NCI-H82 treated with DMSO at 0.1 percent for 48 hours (cell line): ENCODE data around the gene KIF19.
"Not testable (repeated sequence)": the region's sequence is repeated elsewhere in the genome, so short reads cannot be mapped to it uniquely, and the experiment has no call there.

Experiments used
- DNase-seq: peaks from one replicate; lab custom pipeline; 2025; ENCODE audit not compliant: unreplicated experiment; lab: John Stamatoyannopoulos, UW

Gene KIF19, protein sequence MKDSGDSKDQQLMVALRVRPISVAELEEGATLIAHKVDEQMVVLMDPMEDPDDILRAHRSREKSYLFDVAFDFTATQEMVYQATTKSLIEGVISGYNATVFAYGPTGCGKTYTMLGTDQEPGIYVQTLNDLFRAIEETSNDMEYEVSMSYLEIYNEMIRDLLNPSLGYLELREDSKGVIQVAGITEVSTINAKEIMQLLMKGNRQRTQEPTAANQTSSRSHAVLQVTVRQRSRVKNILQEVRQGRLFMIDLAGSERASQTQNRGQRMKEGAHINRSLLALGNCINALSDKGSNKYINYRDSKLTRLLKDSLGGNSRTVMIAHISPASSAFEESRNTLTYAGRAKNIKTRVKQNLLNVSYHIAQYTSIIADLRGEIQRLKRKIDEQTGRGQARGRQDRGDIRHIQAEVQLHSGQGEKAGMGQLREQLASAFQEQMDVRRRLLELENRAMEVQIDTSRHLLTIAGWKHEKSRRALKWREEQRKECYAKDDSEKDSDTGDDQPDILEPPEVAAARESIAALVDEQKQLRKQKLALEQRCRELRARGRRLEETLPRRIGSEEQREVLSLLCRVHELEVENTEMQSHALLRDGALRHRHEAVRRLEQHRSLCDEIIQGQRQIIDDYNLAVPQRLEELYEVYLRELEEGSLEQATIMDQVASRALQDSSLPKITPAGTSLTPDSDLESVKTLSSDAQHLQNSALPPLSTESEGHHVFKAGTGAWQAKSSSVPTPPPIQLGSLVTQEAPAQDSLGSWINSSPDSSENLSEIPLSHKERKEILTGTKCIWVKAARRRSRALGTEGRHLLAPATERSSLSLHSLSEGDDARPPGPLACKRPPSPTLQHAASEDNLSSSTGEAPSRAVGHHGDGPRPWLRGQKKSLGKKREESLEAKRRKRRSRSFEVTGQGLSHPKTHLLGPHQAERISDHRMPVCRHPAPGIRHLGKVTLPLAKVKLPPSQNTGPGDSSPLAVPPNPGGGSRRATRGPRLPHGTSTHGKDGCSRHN

DNA sequence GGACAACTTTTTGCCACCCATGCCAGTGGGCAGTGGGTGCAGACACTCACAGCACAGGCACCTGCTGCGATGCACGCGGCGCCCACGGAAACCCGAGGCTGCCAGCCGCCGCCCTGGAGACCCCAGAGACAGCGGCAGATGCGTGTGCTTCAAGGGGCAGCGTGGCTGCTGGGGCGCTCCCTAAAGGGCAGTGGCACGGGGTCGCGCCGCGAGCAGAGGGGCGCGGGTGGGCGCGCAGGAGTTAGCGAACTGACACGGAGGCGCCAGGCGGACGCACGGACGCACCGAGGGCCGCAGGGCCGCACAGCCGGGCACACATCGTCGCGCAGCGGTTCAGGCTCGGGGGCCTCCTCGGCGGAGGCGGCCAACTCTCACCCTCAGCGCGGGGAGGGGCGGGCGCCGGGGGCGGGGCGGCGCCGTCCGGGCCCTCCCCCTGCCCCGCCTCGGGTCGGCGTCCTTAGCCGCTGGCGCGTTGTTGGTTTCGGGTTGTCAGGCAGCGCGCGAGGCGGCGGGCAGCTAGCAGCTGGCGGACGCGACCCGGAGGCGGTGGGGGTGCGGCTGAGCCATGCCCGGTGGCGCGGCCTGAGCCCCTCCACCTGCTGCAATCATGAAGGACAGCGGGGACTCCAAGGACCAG lies at the start of gene KIF19:
KIF19 (plus strand) TSS at position 484 of the 637 bp plus-strand sequence; CDS start at position 608, 124 bp downstream.
- no peak for DNase-seq

DNA sequence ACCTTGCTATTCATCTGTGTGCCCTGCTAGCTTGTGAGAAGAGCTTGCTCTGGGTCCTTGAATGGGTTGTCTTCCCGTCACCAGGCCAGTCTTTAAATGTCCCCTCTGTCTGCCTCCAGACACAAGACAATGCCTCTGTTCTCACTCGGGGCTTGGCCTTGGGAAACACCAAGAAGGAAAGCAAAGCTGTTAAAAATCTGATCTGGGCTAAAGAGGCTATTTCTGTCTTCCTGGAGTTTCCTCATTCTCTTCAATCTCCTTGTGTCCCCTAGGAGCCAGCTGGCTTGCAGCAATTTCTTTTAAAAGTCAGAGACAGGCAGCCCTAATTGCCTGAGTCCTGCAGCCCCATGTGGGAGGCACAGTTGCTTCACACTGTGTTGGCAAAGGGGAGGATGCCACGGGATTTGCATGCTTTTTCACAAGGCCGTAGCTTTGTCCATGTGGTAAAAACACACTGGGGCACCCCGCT lies 49.5 kb upstream of the KIF19 start:
- DNase-seq: no peak

DNA sequence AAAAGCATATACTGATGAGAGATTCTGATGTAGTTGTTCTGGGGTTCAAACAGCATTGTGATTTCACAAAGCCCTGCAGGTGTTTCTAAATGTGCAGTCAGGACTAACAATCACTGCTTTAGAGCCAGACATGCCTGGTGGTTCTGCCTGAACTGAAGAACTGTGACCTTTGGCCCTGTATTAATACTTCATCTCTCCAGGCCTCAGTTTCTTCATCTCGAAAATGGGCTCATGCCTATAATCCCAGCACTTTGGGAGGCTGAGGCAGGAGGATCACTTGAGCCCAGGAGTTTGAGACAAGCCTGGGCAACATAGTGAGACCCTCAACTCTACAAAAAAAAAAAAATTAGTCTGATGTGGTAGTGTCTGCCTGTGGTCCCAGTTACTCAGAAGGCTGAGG lies 48.1 kb upstream of the KIF19 start:
- DNase-seq: no peak

DNA sequence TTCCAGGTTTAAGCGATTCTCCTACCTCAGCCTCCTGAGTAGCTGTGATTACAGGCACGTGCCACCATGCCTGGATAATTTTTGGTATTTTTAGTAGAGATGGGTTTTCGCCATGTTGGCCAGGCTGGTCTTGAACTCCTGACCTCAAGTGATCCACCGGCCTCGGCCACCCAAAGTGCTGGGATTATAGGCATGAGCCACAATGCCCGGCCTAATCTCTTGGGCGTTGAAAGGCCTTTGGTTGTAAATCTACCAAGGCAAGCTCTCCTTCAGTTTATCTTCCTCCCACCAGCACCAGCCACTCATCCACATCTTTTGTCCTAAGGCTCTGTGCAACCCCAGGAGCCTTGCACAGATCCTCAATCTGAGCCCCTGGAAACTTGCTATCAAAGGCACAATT lies 46.4 kb upstream of the KIF19 start:
- not testable (repeated sequence) for DNase-seq

DNA sequence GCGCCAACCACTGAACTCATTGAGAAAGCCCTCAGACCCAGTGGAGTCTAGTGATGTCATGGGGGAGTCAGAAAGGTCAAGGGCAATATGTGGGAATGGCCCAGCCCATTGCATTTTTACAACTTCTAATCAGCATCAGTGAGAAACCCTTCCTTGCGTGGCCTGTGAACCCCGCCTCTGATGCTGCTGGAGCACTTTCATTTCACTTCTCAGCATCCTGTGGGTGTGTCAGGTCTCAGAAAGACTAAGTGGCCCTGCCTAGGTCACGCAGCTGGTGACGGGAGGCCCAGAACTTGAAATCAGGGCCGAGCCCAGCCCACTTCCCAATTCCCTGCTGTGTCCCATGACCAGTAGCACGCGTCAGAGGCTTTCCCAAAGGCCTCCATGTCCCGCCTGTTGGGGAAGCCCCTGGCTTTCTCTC lies 45.9 kb upstream of the KIF19 start:
- DNase-seq: no peak

DNA sequence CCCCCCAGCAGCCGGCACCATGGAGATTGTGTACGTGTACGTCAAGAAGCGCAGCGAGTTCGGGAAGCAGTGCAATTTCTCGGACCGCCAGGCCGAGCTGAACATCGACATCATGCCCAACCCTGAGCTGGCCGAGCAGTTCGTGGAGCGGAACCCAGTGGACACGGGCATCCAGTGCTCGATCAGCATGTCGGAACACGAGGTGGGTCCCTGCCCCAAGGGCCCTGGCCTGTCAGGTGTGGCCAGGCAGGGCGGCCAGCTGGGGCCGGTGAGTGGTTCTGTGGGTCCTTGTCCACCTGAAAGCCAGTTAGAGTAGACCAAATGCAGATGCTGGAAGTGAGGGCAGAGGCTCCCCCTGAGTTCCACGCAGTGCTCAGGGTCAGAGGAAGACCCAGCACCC lies 44.2 kb upstream of the KIF19 start:
- no peak for DNase-seq

DNA sequence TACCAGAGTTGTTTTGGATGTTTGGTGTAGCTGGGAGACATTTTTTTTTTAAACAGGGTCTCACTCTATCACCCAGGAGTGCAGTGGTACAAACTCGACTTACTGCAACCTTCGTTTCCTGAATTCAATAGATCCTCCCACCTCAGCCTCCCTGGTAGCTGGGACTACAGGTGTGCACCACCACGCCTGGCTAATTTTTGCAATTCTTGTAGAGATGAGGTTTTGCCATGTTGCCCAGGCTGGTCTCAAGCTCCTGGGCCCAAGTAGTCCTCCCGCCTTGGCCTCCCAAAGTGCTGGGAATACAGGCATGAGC lies 43.8 kb upstream of the KIF19 start:
- not testable (repeated sequence) for DNase-seq

DNA sequence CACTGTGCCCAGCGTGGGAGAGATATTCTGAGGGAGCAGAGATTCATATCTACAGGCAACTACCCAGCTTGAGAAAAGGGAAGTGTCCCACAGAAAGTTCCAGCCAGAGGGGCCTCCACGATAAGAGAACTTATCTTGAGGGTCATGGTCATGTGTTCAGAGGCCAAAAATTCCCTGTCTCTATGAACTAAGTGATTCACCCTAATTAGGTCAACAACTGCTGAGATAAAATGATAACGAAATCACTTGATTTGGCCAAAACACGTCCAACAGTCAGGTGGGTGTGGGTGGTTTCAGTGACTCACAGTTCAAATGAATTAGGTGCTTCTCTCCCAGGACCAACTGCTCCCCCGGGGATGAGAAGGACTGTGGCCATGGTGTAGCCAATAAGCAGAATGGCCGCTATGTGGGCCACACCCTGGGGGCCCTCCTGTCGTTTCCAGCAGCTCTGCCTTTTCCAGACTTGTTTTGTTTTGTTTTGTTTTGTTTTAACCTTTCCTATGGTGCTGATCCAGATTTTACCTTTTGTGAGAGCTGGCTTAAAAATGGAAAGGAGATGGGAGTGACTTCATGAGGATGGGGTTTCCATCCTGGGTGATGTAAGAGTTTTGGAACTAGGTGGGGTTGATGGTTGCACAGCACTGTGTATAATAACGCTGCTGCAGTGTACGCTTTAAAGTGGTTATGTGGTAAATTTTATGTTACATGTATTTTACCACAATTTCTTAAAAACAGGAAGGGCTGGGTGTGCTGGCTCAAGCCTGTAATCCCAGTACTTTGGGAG lies 43.2 kb upstream of the KIF19 start:
- no peak for DNase-seq

DNA sequence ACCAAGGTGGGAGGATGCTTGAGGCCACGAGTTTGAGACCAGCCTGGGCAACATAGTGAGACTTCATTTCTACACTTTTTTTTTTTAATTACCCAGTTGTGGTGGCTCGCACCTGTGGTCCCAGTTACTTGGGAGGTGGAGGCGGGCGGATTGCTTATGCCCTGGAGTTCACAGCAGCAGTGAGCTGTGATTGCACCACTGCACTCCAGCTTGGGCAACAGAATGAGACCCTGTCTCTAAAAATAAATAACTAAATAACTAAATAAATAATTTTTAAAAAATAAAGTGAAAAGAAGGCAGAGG lies 42.7 kb upstream of the KIF19 start:
- DNase-seq: no peak

DNA sequence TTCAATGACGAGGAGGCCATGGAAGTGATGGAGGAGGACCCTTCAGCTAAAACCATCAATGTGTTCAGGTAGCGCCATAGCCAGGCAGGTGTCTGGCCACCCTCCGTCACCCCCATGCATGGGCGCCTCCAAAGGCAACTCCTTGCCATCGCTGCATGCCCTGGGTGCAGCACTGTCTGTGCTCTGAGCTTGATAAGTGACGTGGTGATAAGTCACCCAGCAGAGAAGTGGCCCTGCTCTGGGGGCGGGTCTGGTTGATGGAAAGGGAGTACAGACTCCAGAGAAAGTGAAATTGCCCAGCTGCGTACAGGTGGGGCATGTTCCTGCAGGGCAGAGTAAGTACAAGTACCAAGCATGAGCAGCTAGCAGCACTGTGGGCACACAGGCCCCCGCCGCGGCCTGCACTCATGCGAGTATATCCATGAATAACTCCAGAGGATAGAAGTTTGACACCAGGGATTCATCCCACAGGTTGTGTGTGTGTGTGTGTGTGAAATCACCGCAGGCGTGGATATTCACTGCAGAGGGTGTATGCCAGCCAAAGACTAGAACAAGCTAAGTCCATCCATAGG lies 38.9 kb upstream of the KIF19 start:
- DNase-seq: no peak

DNA sequence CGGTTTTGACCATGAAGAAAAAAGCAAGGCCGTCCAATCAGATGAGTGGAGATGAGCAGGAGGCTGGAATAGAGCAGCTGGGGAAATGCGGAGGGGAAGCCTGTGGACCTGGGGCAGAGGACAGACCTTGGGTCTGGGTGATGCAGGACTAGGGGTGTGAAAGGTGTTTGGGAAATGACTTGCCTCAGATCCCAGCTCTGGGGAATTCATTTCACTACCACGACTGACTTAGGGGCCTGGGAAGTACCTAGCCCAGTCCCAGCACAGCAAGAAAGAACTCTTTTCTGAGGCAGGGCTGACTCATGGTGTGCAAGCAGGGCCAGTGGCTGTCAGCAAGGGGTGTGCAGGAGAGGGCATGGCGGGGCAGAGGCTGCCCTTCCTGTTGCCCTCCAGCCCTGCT lies 37.2 kb upstream of the KIF19 start:
- DNase-seq: no peak

DNA sequence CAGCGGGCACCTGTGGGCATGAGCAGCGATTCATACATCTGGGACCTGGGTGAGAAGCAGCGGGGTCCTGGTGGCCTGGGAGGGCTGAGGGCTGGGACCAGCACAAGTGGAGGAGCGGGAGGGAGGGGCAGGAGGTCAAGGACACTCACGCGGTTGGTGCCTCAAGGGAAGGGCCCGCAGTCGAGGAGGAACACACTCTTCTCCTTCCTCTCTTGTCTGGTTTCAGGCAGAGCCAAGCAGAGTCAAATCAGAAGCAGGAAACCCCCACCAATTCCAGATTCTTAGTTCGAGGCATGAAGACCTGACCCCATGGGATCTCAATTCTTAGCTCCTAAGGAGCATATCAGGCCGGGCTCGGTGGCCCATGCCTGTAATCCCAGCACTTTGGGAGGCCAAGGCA lies 36.3 kb upstream of the KIF19 start:
- DNase-seq: no peak

DNA sequence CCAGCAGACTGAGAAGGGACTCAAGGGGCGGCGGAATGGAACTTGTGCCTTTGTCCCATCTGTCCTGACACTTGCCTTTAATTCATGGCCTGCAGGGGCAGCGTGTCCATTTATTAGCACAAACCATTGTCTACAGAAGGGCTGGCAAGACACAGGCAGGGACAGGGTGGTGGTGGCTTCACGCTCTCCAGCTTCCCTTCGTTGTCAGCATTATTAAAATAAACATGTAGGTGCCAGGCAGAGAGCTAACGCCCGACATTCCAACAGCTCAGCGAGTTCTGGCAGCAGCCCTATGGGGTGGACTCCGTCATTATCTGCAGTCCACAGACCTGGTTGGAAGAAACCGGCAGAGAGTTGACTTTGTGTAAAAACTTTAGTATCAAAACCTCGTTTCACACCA lies 35.7 kb upstream of the KIF19 start:
- no peak for DNase-seq

DNA sequence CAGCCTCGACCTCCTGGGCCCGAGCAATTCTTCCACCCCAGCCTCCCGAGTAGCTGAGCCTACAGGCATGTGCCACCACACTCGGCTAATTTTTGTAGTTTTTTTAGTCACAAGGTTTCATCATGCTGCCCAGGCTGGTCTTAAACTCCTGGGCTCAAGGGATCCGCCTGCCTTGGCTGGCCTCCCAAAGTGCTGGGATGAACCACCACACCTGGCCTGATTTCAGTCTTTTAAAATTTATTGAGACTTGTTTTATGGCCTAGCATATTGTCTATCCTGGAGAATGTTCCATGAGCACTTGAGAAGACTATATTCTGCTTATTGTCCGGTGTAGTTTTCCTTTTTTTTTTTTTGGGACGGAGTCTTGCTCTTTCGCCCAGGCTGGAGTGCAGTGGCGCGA lies 33.5 kb upstream of the KIF19 start:
- DNase-seq: no peak

DNA sequence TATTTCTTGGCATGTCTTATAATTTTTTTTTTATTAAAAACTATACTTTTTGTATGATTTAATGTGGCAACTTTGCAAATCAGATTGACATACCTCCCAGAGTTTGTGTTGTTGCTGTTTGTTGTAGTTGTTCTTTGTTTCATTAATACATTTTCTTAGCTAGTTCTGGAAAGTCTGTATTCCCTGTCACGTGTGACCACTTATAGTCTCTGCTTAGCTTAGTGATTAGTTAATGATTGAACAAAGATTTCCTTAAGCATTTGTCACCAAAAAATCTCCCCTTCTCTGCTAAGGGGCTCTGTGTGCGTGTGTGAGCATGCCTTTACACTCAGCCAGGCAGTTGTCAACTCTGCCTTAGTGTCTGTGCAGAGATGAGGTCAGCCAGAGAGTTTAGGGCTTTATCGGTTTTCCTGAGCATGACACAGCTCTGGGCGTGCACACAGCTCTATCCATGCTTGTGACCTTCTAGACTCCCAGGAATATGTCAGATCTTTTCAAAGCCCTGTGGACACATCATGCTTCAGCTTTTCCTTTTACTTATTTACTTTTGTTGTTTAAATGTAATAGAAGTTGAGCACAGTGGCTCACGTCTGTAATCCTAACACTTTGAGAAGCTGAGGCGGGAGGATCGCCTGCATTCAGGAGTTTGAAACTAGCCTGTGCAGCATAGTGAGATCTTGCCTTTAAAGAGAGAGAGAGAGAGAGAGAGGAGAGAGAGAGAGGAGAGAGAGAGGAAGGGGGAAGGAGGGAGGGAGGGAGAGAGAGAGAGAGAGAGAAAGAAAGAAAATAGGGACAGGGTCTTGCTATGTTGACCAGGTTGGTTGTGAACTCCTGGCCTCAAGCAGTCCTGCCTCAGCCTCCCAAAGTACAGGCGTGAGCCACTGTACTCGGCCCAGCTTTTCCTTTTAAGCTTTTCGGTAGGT lies 30.1 kb upstream of the KIF19 start:
- no peak for DNase-seq

DNA sequence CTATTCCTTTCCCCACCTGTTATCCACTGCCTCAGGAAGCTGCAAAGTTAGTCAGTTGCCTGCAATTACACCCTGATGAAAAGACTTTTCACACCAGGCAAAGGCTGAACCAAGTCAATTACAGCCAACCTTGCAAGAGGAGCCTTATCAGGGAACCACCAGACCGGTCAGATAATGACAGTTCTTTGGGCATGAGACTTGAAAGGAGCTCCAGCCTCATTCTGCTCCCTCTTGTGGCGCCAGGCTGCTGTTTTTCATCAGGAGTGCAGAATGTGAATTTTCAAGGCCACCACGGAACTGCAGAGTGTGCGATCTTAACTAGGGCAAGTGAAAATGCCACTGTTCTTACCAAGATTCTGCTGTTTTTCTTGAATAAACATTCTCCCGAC lies 29.5 kb upstream of the KIF19 start:
- DNase-seq: peak; percentile 53

DNA sequence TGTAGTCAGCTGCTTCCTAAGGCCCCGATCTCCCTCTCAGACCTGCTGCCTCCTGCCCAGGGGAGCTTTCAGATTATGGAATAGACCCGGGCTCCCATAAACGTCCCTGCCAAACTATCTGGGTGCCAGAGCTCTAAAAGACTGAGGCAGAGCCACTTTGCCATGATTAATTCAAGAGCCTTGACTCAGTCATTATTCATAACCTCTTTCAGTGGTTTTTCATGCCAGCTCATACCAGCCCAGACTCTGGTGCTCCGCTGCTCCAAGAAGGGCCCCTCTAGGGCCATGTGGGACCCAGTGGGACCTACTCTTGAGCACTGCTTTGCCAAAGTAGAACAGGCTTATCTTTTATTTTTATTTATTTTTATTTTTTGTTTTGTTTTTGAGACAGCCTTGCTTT lies 28.1 kb upstream of the KIF19 start:
- DNase-seq: no peak

DNA sequence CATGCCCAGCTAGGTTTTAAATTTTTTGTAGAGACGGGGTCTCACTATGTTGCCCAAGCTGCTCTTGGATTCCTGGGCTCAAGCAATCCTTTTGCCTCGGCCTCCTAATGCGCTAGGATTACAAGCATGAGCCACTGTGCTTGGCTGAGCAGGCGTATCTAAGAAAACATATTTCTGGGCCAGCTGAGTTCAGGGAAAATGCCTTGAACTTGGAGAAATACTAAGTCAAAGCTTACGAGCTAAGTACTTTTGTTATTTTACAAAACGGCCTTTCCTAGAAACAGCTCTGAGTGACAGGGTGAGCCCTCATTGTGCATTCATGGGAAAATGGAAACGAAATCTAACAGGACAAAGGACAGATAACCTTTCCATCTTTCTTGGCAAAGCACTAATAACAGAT lies 27.2 kb upstream of the KIF19 start:
- no peak for DNase-seq

DNA sequence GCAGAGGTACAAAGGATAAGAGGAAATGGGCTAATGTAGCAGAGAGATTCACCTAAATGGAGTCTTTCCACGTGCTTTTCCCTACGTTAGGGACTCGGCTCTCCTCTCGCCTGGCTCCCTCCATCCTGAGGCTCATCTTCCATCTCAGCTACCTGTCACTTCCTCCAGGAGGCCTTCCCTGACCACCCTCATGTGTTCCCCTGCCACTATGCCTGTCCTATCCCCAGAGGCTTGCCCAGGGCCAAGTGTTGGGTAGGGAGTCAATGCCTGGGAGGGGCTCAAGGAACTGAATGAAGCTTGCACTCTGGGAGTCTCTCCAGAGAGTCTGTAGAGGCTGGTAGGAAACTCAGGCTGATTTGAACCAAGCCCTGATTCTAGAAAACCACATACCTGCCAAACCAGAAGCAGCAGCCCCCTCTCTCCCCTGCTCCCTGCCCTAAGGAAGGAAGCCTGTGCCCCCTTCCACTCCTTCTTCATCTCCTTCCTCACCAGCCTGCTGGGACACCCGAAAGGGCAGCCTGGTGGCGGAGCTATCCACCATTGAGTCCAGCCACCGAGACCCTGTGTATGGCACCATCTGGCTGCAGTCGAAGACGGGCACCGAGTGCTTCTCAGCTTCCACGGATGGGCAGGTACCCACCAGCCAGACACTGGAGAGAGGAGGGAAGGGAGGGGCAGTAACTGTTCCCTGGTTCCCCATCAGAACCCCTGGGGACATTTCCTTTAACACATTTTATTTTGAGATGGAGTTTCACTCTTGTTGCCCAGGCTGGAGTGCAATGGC lies 26.6 kb upstream of the KIF19 start:
- no peak for DNase-seq
